Neuronal stem cell (in vitro differentiated cells): ENCODE data around the gene LRRC28.
"Not testable (repeated sequence)": the region's sequence is repeated elsewhere in the genome, so short reads cannot be mapped to it uniquely, and the experiment has no call there.

Source experiments
- DNase-seq: peaks from one replicate; pipeline ENCODE4 v3.0.0-alpha.2; 2013; ENCODE audit warnings: low spot score
- H2AFZ ChIP-seq: one replicate; pipeline ENCODE4 v1.6.1; 2013; ENCODE audit warnings: mild to moderate bottlenecking, low read length, inconsistent platforms
- H2AK5ac ChIP-seq: 2 replicates; pipeline ENCODE4 v1.6.1; 2013; ENCODE audit warnings: low read depth, mild to moderate bottlenecking, inconsistent platforms, low read length, moderate library complexity, mixed read lengths
- H2BK120ac ChIP-seq: 2 replicates; pipeline ENCODE4 v1.6.1; 2013; ENCODE audit warnings: low read depth, mild to moderate bottlenecking, inconsistent platforms, low read length, moderate library complexity, mixed read lengths
- H2BK12ac ChIP-seq: one replicate; pipeline ENCODE4 v1.6.1; 2013; ENCODE audit warnings: low read length, inconsistent platforms
- H2BK15ac ChIP-seq: 2 replicates; pipeline ENCODE4 v1.6.1; 2013; ENCODE audit warnings: mild to moderate bottlenecking, low read length, inconsistent platforms, mixed read lengths
- H2BK5ac ChIP-seq: one replicate; pipeline ENCODE4 v1.6.1; 2013; ENCODE audit warnings: inconsistent platforms, mild to moderate bottlenecking, low read length, moderate library complexity
- H3K14ac ChIP-seq: one replicate; pipeline ENCODE4 v1.6.1; 2013; ENCODE audit warnings: low read length, inconsistent platforms
- H3K18ac ChIP-seq: 2 replicates; pipeline ENCODE4 v1.6.1; 2013; ENCODE audit warnings: low read length, inconsistent platforms
- H3K23ac ChIP-seq: 2 replicates; pipeline ENCODE4 v1.6.1; 2013; ENCODE audit warnings: low read depth, mild to moderate bottlenecking, mixed read lengths, low read length, inconsistent platforms; ENCODE audit not compliant: poor library complexity
- H3K27ac ChIP-seq: replicated peaks from 3 replicates; pipeline ENCODE4 v1.5.1; 2013; ENCODE audit warnings: low read length, inconsistent platforms
- H3K27me3 ChIP-seq, 3 experiments: 2 replicates each; pipeline ENCODE4 v1.6.1; 2013; ENCODE audit warnings: low read length in 3 of 3, mild to moderate bottlenecking in 2 of 3, inconsistent platforms in 1 of 3, low read depth in 1 of 3, mixed read lengths in 1 of 3, moderate library complexity in 1 of 3; ENCODE audit not compliant: control insufficient read depth in 3 of 3, insufficient read depth in 3 of 3
- H3K36me3 ChIP-seq, 2 donors: replicated peaks in 1 of 2; 2 replicates each; pipeline ENCODE4 v1.6.1; 2013; ENCODE audit warnings: low read length in 2 of 2; ENCODE audit not compliant: control insufficient read depth in 2 of 2, insufficient read depth in 2 of 2
- H3K4ac ChIP-seq: 2 replicates; pipeline ENCODE4 v1.6.1; 2013; ENCODE audit warnings: inconsistent platforms, mild to moderate bottlenecking, low read length, moderate library complexity
- H3K4me1 ChIP-seq, 2 donors: 1 replicate in 1 of 2; 2 replicates in 1 of 2; pipeline ENCODE4 v1.6.1; 2013; ENCODE audit warnings: low read length in 2 of 2, low read depth in 1 of 2; ENCODE audit not compliant: control insufficient read depth in 2 of 2, insufficient read depth in 1 of 2
- H3K4me2 ChIP-seq: one replicate; pipeline ENCODE4 v1.6.1; 2013; ENCODE audit warnings: mild to moderate bottlenecking, low read length, inconsistent platforms; ENCODE audit not compliant: insufficient read depth, poor library complexity, severe bottlenecking
- H3K4me3 ChIP-seq, 2 donors: 2 replicates each; pipeline ENCODE4 v1.5.1; 2013; ENCODE audit warnings: low read length in 2 of 2, mild to moderate bottlenecking in 2 of 2, inconsistent platforms in 1 of 2, moderate library complexity in 1 of 2
- H3K79me1 ChIP-seq: one replicate; pipeline ENCODE4 v1.6.1; 2013; ENCODE audit warnings: low read depth, mild to moderate bottlenecking, inconsistent platforms, low read length, moderate library complexity
- H3K9ac ChIP-seq: one replicate; pipeline ENCODE4 v1.6.1; 2013; ENCODE audit warnings: mild to moderate bottlenecking, low read depth, low read length, inconsistent platforms; ENCODE audit not compliant: poor library complexity
- H3K9me3 ChIP-seq, 2 donors: replicated peaks in 1 of 2; 2 replicates each; pipeline versions ENCODE3 to v1.6.1; 2013; ENCODE audit warnings: low read length in 2 of 2, mild to moderate bottlenecking in 2 of 2, inconsistent platforms in 1 of 2, low read depth in 1 of 2, mixed read lengths in 1 of 2, moderate library complexity in 1 of 2; ENCODE audit not compliant: control insufficient read depth in 2 of 2, insufficient read depth in 1 of 2
- H4K8ac ChIP-seq: one replicate; pipeline ENCODE4 v1.6.1; 2013; ENCODE audit warnings: low read depth, mild to moderate bottlenecking, inconsistent platforms, low read length, moderate library complexity
- H4K91ac ChIP-seq: one replicate; pipeline ENCODE4 v1.6.1; 2013; ENCODE audit warnings: low read length, low read depth, mild to moderate bottlenecking, inconsistent platforms; ENCODE audit not compliant: poor library complexity
- WGBS, 2 donors: extraction: QIAGEN DNeasy Blood & Tissue Kit; methylation state at CpG; one replicate each; pipeline ENCODE4 v1.1.7; 2013; ENCODE audit warnings: missing lambda C conversion rate in 2 of 2, mixed read lengths in 1 of 2; ENCODE audit not compliant: insufficient read length in 2 of 2, insufficient replicate concordance in 1 of 2; ENCODE audit errors: extremely low coverage in 2 of 2; 5-methylcytosine and 5-hydroxymethylcytosine counted together

Gene LRRC28

DNA sequence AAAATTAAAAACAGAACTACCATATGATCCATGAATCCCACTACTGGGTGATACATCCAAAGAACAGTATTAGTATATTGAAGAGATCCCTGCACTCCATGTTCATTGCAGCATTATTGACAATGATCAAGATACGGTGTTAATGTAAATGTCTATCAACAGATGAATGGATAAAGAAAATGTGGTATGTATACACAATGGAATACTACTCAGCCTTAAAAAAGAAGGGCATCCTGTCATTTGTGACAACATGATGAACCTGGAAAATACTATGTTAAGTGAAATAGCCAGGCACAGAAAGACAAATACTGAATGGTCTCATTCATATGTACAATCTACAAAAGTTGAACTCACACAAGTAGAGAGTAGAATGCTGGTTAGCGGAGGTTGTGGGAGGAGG lies 18.5 kb upstream of the LRRC28 start:
- Histone ChIP-seq H3K4me2 (no peak overlapping the region), H2BK12ac (no peak overlapping the region), H2BK5ac (no peak overlapping the region), H4K91ac (no peak overlapping the region), H2BK120ac (no peak overlapping the region), H2AFZ (no peak overlapping the region), H3K4ac (no peak overlapping the region), H2AK5ac (no peak overlapping the region), H4K8ac (no peak overlapping the region), H3K79me1 (no peaks in the 10 kb centered on the region), H3K36me3 (peaks cover 5 to 24% of the 10 kb centered on the region in 2 donors), H3K18ac (no peak overlapping the region), H3K9me3 (peaks cover 0 to 5% of the 10 kb centered on the region in 2 donors), H2BK15ac (no peak overlapping the region), H3K4me1 (no peaks in the 10 kb centered on the region), H3K27me3 (no peaks in the 10 kb centered on the region), H3K23ac (no peak overlapping the region), H3K27ac (no peak overlapping the region), H3K9ac (no peak overlapping the region), H3K14ac (no peak overlapping the region), H3K4me3 (no peak overlapping the region)
- no CpG with 5 or more reads among the region's 2 CpGs for WGBS, 2 donors
- DNase-seq = no peak

DNA sequence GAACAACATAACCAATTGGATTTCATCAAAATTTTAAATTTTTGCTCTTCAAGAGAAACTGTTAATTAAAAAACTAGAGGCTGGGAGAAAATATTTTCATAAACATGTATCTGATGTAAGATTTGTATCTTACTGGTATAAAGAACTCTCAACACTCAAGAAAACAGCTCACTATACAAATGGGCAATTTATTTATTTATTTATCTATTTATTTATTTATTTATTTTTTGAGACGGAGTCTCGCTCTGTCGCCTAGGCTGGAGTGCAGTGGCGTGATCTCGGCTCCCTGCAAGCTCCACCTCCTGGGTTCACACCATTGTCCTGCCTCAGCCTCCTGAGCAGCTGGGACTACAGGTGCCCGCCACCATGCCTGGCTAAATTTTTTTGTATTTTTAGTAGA lies 17.1 kb upstream of the LRRC28 start:
- H3K18ac ChIP-seq, H3K4me2 ChIP-seq, H3K4me3 ChIP-seq, H3K9ac ChIP-seq, H3K14ac ChIP-seq, H3K23ac ChIP-seq, H3K4me1 ChIP-seq, H4K91ac ChIP-seq, H4K8ac ChIP-seq, H3K27ac ChIP-seq, H2AK5ac ChIP-seq, H2BK5ac ChIP-seq, H3K27me3 ChIP-seq, H3K79me1 ChIP-seq, H3K4ac ChIP-seq, H2BK12ac ChIP-seq, H2AFZ ChIP-seq, H3K9me3 ChIP-seq, H2BK15ac ChIP-seq, DNase-seq, H2BK120ac ChIP-seq: not testable (repeated sequence)
- peaks cover 2 to 20% of the 10 kb centered on the region in 2 donors for H3K36me3 ChIP-seq
- WGBS, 2 donors = no CpG with 5 or more reads among the region's 6 CpGs

DNA sequence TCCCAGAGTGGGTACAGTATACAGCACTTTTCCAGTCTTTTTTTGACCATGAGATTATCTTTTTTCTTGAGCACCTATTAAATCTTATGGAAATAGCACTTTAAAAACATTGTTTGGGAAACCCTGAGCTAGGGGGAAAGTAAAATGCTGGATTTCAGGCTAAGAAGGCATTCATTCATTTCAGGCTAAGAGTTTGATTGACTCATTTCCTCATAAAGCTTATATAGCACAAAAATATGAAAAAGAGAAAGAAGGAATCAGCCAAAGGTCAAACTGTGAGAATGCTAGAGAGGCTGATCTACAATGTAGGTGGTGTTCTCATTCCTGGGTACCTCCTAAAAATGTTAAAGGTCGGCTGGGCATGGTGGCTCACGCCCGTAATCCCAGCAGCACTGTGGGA lies 12.4 kb upstream of the LRRC28 start:
- Histone ChIP-seq H3K4me1 (no peaks in the 10 kb centered on the region), H3K14ac (no peak overlapping the region), H2BK12ac (no peak overlapping the region), H3K4me2 (no peak overlapping the region), H3K23ac (no peak overlapping the region), H2BK15ac (no peak overlapping the region), H3K79me1 (no peaks in the 10 kb centered on the region), H3K9ac (no peak overlapping the region), H4K8ac (no peak overlapping the region), H2BK5ac (no peak overlapping the region), H3K4me3 (no peak overlapping the region), H2AFZ (no peak overlapping the region), H2AK5ac (no peak overlapping the region), H3K36me3 (peaks cover 2 to 42% of the 10 kb centered on the region in 2 donors), H3K27ac (no peak overlapping the region), H3K18ac (no peak overlapping the region), H4K91ac (no peak overlapping the region), H2BK120ac (no peak overlapping the region), H3K4ac (no peak overlapping the region), H3K27me3 (no peaks in the 10 kb centered on the region), H3K9me3 (no peaks in the 10 kb centered on the region)
- WGBS, 2 donors = no CpG with 5 or more reads among the region's 3 CpGs
- no peak for DNase-seq

DNA sequence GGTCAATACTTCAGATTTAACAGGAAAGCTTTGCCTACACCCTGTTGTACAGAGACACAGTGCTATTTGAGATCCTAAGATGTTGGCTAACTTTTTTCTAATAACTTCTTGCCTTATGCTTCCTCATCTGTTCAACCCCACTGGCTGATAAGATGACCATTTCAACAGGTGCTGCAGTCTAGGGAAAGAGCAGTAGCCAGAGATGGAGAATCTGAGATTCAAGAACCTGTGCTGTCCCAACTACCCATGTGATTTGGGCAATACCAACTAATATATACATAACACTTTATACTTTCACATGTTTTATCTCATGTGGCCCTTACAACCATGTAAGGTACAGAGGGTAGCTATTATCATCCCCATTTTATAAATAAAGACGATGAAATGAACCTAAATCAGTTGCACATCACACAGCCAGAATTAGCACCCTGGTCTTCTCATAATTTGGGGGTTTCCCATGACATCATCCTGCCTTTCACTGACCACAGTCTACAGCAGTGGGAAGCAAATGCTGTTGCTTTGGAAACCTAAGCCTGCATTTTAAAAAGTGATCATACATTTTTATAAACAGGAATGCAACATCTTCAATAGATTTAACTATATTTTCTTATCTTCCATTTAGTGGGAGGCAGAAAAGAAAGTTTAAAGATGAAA lies 11.6 kb upstream of the LRRC28 start:
- Histone ChIP-seq H2AFZ (no peak overlapping the region), H3K14ac (no peak overlapping the region), H3K9me3 (no peaks in the 10 kb centered on the region), H2BK15ac (no peak overlapping the region), H3K36me3 (peaks cover 2 to 48% of the 10 kb centered on the region in 2 donors), H3K27ac (no peak overlapping the region), H3K9ac (no peak overlapping the region), H3K4me3 (no peak overlapping the region), H2AK5ac (no peak overlapping the region), H2BK120ac (no peak overlapping the region), H3K23ac (no peak overlapping the region), H4K91ac (no peak overlapping the region), H4K8ac (no peak overlapping the region), H3K4me2 (no peak overlapping the region), H3K79me1 (no peaks in the 10 kb centered on the region), H3K27me3 (no peaks in the 10 kb centered on the region), H2BK5ac (no peak overlapping the region), H2BK12ac (no peak overlapping the region), H3K18ac (no peak overlapping the region), H3K4me1 (no peaks in the 10 kb centered on the region), H3K4ac (no peak overlapping the region)
- DNase-seq = no peak
- no CpG with 5 or more reads among the region's 1 CpG for WGBS, 2 donors
